Measurements from ENCODE around the gene CDK16.

The CDK16 gene

DNA sequence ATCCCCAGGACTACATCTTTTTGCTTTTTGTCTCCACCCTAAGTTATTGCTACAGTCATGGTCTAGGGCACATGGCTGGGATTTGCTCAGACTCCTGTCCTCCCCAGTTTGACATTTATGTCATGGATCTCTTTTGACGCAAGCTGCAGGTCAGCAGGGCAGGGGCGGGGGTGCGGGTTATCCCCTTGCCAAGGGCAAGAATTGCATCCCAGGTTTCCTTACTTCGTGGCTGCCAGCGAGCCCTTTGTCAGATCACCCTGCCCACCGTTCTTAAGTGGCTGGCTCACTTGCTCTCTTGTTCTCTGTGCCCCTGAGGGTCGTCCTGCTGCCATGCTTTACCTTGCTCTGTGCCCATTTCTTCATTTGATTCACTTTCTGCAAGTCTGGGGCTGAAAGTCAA, 45.9 kb upstream of the CDK16 start:
- H3K9me3 ChIP-seq: no peaks in the 10 kb centered on the region
- H3K4me1 ChIP-seq: no peaks in the 10 kb centered on the region
- H3K4me3 ChIP-seq: no peak overlapping the region
- intact Hi-C loops (cut with DNase I; ENCODE audit: low total_unique reads): no loop called here
- H3K27me3 ChIP-seq: no peaks in the 10 kb centered on the region
- H3K36me3 ChIP-seq: peaks cover 8 to 81% (median 77%) of the 10 kb centered on the region in 3 donors
- no peak for DNase-seq
- no peak overlapping the region for H3K27ac ChIP-seq
- TF ChIP-seq CTCF (IDR thresholded peaks at IDR 0.05): no peak

DNA sequence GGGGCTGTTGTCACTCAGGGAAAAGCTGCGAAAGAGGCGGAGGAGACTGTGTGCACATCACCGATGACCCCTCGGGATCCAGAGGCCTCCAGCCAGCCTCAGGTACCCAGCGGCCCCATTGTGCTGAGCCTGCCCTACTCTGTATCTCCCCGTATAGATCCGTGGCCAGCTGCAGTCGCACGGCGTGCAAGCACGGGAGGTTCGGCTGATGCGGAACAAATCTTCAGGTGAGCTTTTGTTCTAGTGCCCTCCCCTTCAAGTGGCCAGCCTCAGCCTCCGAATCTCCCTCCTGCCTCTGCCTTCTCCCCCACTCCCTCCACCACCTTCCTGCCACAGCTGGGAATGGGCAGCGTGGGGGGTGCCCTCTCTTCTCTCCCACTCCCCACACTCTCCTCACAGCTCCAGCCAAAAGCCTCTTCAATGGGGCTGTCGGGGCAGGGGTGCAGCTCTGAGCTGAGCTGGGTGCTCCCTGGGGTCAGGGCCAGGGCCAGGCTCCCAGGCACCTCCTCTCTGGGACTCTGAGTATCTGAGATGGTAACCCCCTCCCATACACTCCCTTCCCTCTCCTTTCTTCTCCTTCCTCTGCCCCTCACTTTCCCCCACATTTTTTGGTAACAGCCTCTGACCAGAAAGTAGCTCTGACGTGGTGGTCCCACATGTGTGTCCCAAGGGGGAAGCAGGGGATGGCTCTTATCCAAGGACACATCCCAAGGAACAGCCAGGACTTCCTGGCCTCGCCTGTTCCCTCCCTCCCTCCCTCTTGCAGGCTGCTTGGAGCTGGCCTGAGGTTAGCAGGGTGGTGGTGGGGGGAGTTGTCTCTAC, 45.3 kb upstream of the CDK16 start:
- DNase-seq: no peak

GRCh38 chrX:47174376-47174775, 44.1 kb upstream of the CDK16 start:
- Histone ChIP-seq H3K27ac (no peak overlapping the region), H3K4me1 (peaks cover 0 to 6% (median 0%) of the 10 kb centered on the region in 4 donors), H3K36me3 (peaks cover 15 to 96% (median 90%) of the 10 kb centered on the region in 3 donors), H3K4me3 (no peak overlapping the region), H3K27me3 (no peaks in the 10 kb centered on the region), H3K9me3 (no peaks in the 10 kb centered on the region)
- intact Hi-C loops (cut with DNase I; ENCODE audit: low total_unique reads): no loop called here
- no peak for DNase-seq
- TF ChIP-seq CTCF (IDR thresholded peaks at IDR 0.05): no peak

More for the DNA sequence above, 45.3 kb upstream of the CDK16 start:
- no peaks in the 10 kb centered on the region for H3K4me1 ChIP-seq
- no peak overlapping the region for H3K4me3 ChIP-seq
- intact Hi-C loops (cut with DNase I; ENCODE audit: low total_unique reads): no loop called here
- H3K9me3 ChIP-seq: no peaks in the 10 kb centered on the region
- H3K27ac ChIP-seq: no peak overlapping the region
- no peak for TF ChIP-seq CTCF (IDR thresholded peaks at IDR 0.05)
- H3K27me3 ChIP-seq: no peaks in the 10 kb centered on the region
- H3K36me3 ChIP-seq: peaks cover 14 to 87% (median 83%) of the 10 kb centered on the region in 3 donors

- no peak for DNase-seq
- intact Hi-C loops (cut with DNase I; ENCODE audit: low total_unique reads): no loop called here
- no peaks in the 10 kb centered on the region for H3K27me3 ChIP-seq
- no peaks in the 10 kb centered on the region for H3K9me3 ChIP-seq
- no peak overlapping the region for H3K27ac ChIP-seq
- H3K4me1 ChIP-seq: peaks cover 0 to 10% (median 0%) of the 10 kb centered on the region in 4 donors
- TF ChIP-seq CTCF (IDR thresholded peaks at IDR 0.05): no peak
- no peak overlapping the region for H3K4me3 ChIP-seq
- H3K36me3 ChIP-seq: peaks cover 15 to 96% (median 90%) of the 10 kb centered on the region in 3 donors
Measured at GRCh38 chrX:47174846-47175587, 43.5 kb upstream of the CDK16 start.

GRCh38 chrX:47175588-47175980, 42.9 kb upstream of the CDK16 start:
- Histone ChIP-seq H3K36me3 (peaks cover 14 to 95% (median 90%) of the 10 kb centered on the region in 3 donors), H3K4me1 (peaks cover 0 to 10% (median 0%) of the 10 kb centered on the region in 4 donors), H3K4me3 (no peak overlapping the region), H3K9me3 (no peaks in the 10 kb centered on the region), H3K27me3 (no peaks in the 10 kb centered on the region), H3K27ac (no peak overlapping the region)
- no peak for TF ChIP-seq CTCF (IDR thresholded peaks at IDR 0.05)
- DNase-seq: no peak
- intact Hi-C loops (cut with DNase I; ENCODE audit: low total_unique reads): no loop called here

All from tibial artery (tissue), 4 donors.